Measurements from ENCODE around the gene SPOUT1.

SPOUT1 gene

DNA sequence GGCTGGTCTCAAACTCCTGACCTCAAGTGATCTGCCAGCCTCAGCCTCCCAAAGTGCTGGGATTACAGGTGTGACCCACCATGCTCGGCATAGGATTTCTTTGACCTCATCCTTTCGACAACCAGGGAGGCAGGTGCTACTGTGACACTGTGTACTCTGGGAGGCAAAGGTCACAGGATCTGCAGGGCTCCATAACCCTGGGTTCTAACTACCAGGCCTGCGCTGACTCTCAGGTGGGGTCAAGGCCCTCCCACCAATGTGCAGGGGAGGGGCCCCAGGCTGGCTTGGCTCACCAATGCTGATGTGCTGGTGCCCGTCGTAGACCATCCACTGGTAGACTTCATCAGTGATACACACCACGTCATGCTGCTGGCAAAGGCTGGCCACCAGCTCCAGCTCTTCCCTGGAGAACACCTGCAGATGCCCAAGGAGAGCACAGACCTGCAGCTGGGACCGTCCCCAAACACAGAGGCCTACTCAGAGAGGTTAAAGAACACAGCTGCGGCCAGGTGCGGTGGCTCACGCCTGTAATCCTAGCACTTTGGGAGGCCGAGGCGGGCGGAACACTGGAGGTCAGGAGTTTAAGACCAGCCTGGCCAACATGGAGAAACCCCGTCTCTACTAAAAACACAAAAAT, 7.0 kb upstream of the SPOUT1 start:
- no peak for DNase-seq (ENCODE audit: low spot score)

DNA sequence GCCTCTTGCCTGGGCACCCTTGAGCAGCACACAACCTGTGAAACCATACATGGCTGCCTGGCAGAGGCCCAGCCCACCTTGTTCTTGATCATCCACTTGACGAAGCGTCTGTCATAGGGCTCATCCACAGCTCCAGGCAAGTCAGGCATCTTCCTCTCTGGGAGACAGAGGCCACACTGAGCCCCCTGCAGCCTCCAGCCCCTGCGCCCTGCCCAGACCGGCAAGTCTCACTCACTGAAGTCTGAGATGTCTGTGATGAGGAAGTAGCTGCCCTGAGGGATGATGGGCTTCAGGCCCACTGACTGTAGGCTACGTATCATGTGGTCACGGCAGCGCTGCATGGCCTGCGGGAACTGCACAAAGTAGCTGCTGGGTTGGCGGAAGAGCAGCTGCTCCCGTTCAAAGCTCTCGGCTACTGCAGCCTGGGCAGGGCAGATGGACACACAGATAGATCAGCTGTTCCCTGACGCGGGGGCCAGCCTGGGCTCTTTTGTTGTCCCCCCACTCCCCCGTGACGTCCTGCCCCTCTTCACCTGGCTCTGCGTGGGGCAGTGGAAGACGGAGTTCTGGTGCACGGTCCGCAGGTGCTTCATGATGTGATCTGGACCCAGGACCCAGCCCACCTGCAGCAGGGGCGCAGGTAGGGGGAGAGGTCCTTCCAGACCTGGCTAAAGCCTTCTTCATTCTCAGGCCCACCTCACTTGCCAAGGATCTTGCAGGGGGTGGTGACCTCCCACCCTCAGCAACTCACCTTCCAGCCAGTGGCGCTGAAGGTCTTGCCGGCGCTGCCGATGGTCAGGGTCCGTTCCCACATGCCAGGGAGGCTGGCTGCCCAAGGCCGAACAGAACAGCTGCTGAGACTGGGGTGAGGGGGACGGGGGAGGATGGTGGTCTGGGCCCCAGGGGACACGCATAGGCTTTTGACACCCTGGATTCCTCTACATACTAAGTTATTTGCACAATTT, 5.9 kb upstream of the SPOUT1 start:
- DNase-seq (ENCODE audit: low spot score), result no peak

DNA sequence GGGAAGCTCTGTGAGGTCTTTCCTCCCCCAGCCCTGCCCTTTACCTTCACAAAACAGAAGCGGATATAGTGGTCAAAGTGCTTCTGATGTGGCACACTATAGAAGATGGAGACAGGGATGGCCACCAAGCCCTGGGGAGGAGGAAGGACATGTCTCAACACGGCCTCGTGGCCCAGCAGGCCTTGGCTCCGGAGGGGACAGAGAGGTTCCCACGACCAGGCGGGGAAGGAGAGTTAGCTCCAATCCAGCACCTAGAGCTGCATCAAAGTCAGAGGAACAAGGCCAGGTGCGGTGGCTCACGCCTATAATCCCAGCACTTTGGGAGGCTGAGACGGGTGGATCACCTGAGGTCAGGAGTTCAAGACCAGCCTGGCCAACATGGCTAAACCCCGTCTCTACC, 4.1 kb upstream of the SPOUT1 start:
- no peak for DNase-seq (ENCODE audit: low spot score)

DNA sequence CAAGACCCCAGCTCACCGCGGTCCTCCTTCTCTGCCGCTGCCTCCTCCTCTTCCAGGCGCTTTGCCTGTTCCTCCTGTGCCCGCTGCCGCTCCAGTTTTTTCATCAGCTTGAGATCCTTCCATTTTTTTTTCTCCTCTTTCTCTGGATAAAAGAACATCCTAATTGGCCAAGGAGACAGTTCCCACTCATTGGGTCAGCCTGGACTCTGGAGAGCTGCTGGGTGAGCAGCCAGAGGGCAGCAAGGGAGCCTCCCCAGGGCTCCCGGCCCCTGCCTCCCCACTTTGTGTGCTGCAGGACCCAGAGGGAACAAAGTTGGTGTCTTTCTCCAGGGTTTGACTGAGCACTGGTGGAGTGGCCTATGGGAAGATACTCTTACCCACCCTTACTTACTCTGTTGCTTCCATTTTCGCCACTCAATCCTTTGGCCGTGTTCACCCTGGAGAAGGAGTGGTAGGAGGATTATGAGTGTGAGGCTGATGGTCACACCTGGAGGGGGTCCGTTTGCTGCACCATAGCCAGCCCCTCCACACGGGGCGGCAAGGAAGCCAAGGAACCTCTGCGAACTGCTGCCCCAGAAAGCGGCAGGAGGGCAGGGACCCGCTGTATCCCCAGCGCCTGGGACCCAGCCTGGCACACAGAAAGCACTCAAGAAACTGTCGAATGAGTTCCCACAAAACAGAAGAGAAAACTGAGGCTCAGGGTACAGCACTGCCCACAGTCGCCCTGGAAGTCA, 708 bp downstream of the SPOUT1 start:
- DNase-seq (ENCODE audit: low spot score), result peak; percentile 4

DNA sequence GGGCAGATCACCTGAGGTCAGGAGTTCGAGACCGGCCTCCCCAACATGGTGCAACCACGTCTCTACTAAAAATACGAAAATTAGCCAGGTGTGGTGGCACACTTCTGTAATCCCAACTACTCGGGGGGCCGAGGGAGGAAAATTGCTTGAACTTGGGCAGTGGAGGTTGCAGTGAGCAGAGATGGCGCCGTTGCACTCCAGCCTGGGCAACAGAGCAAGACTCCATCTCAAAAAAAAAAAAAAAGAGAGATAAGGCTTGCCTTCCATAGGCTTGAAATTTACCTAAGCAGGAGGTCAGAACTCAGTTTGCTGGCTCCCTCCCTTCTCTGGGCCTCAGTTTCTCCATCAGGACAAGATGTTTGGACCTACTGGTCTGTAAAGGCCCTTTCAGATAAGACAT, 1.3 kb downstream of the SPOUT1 start:
- DNase-seq (ENCODE audit: low spot score), result no peak

DNA sequence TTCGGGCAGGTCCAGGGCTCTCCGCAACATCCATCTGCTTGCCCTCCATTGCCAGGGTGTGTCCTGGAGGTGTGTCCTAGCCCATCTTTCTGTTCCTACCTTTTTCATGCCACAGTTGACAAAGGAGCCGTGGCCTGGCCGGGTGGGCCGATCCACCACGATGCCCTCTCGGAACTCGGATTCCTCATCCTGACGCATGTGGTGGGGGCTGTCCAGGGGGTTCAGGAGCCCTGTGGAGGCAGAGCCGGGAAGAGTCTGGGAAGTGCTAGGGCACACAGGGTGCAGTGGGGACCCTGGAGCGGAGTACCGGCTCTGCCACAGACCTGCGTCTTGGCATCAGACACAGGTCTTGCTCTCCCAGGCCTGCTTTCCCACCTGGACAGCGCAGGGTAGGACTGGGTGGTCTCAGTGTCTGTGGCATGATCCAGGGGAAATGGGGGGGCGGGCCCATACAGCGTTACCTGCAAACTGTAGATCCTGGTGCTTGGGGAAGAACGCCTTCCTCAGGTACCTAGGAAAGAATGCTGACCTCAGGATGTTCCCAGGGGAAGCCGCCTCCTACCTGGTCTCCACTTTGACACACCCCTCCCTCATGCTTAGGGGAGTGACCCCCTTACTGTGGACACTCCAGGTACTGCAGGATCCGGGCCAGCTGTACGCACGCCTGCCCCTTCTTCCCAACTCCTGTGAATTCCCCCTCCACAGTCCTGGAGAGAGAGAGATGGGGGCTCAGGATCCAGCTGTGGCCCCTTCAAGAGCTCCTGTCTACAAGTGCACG, 3.5 kb downstream of the SPOUT1 start:
- DNase-seq (ENCODE audit: low spot score), result no peak

DNA sequence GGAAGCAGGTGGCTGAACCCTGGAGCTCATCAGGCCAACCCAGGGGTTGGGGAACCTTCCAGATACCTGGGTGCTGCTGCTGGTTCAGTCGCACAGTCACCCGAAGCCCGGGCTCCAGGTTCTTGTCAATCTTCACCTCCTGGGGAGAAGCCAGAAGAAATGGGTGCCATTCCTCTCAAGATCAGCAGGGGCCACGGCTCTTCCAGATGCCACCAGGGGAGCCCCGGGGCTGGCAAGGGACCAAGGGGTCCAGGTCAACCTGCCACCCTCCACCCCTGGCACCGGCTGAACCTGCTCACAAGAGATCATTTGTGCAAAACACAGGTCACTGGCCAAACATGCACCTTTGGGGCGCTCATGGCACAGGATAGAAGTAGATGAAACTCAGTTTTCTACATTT, 4.7 kb downstream of the SPOUT1 start:
- DNase-seq (ENCODE audit: low spot score), result no peak

DNA sequence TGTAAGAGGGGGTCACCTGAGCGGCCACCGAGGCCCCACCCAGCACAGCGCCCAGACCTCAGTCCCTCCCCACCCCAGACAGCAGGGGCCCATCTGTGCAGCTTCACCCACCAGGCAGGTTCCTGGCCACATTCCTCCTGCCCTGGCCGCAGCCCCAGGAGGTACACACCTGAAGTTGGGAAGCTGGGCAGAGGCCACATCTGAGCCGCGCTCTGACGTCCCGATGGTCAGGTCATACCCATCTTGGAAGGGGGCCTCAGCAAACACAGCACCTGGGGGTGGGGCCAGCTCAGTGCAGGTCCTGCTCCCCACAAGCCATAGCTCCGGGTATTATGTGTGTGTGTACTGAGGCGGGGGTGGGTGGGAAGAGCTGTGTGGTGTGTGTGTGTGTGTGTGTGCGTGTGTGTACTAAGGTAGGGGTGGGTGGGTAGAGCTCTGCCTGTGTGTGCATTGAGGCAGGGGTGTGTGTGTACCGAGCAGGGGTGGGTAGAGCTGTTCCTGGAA, 5.6 kb downstream of the SPOUT1 start:
- DNase-seq (ENCODE audit: low spot score), result no peak

DNA sequence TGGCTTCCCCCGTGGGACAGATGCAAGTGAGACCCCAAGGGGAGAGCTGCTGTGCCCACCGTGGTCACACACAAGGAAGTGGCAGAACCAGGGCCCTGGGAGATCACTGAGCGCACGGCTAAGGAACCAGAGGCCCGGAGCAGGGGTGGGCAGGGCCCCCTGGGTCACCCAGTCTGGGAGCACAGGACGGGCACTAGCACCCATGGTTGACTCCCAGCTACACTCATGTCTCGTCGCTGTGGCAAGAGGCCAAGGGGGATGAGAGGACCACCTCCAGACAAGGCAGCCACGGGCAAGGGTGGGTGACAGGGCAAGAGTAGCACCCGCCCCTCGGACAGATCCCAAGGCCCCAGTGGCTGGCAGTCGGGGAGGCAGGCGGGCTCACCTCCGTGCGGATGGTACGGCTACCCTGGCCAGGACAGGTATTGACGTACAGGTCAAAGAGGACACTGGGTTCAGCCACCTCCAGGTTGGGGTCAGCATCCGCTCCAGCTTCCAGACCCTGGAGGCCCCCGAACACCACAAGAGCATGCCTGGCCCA, 6.2 kb downstream of the SPOUT1 start:
- DNase-seq (ENCODE audit: low spot score), result no peak

DNA sequence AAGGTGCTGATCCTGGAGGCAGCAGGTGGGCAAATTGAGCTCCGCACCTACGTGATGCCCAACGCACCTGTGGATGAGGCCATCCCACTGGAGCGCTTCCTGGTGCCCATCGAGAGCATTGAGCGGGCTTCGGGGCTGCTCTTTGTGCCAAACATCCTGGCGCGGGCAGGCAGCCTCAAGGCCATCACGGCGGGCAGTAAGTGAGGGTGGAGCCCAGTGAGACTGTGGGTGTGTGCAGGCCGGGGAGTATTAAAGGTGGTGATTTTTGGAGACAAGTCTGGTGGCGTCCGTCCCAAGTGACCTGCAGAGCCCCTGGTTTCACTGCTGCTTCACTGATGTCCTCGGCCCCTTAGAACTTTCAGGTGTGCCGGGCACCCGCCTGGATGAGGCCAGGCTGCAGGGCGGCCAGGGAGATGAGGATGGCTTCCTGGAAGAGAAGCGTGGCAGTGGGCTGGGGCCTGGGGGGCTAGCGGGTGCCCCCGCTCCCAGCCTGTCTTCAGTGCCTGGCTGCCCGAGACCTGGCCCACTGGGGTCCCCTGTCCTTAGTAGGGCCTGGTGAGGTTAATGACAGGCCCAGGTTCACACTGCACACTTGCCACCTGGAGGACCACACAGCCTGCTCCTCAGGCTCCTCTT, 7.1 kb downstream of the SPOUT1 start:
- DNase-seq (ENCODE audit: low spot score), result no peak

DNA sequence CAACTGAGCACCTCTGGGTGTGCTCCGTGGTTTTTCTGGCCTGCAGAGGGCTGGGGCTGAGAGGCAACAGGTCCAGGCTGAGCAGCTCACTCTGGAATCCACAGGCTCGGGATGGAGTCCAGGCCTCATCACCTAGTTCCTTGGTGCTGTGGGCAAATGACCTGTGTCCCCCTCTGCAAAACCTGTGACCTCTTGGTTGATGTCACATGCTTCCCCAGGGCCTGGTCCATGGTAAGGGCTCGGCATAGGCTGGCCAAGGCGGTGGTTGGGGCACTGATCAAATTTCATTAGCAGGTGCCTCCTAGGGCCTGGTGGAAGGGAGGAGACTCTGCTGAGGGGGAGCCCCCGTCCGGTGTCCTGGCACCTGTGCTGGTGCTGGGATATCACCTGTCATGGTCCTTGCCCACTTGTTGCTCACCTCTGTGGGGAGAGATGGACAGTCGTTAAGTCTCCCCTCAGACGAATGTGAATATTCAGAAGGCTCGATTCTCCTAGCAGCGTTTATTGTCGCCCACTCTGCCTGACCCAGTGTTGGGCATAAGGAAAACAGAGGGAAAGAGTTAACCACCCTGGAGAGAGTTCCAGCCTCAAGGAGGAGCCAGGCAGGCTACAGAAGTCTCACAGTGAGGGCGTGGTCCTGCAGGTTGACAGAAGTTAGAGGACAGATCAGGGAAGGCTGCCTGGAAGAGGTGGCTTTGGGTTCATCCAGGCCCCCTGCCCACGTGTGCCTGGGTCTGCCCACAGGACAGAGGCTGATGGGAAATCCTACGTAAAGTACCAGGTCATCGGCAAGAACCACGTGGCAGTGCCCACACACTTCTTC, 7.8 kb downstream of the SPOUT1 start:
- no peak for DNase-seq (ENCODE audit: low spot score)

DNA sequence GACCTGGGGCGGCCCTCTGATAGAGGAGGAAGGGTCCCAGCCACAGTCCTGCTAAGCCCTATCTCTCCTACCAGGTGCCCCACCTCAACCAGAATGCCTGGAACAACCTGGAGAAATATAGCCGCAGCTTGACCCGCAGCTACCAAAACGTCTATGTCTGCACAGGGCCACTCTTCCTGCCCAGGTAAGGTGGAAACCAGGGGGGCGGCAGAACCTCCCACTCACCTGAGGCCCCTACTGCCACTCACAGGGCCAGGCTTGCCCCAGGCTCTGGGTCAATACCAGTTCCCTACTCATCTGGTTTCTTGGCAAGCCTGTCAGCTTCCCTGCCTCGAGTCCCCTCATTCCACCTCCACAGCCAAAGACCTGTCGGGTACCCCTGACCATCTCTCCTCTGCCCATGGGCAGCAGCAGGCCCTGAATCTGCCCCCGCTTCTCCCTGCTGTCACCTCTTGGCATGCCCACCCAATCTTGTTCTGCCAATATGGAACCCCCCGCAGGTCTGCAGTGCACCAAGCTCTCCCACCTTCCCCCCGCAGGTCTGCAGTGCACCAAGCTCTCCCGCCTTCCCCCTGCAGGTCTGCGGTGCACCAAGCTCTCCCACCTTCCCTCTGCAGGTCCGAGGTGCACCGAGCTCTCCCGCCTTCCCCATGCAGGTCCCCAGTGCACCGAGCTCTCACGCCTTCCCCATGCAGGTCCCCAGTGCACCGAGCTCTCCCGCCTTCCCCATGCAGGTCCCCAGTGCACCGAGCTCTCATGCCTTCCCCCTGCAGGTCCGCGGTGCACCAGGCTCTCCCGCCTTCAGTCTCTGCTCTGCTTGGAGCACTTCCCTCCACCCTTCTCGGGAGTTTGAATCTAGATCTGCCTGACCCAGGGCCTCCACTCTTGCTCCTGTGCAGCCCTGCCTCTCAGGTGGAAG, 8.7 kb downstream of the SPOUT1 start:
- DNase-seq (ENCODE audit: low spot score), result no peak

DNA sequence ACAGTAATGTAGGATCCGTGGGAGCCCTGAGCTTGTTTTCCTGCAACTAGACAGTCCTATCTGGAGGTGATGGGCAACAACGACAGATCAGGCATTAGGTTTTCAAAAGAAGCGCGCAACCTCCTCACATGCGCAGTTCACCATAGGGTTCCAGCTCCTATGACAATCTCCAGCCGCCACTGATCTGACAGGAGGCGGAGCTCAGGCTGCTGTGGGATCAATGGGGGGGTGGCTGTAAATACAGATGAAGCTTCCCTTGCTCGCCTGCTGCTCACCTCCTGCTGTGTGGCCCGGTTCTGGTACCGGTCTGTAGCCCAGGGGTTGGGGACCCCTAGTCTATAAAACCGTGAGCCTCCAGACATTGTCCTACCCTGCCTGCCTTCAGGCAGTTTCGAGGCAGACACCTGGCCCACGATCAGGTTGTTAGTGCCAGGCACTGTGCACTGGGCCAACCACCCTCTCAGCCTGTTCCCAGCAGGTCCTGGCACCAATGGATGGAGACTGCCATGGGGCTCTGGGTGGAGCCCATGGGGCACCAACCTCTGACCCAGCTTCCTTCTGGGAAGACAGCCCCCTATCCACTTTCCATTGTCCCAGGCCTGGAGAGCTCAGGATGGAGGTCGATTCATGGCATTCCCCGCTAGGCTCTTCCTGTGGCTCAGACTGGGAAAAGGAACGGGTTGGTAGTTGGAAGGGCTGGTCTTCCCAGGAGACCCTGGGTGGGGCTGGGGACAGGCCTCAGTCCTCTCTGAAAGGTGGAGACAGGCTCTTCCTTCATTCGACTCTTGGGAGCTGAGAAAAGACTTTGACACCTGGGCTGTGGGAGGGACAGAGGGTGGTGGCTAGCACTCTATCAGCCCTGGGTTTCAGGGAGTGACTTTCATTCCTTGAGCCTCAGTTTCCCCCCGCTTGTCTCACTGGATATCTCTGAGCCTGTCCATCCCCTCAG, 9.6 kb downstream of the SPOUT1 start:
- no peak for DNase-seq (ENCODE audit: low spot score)

DNA sequence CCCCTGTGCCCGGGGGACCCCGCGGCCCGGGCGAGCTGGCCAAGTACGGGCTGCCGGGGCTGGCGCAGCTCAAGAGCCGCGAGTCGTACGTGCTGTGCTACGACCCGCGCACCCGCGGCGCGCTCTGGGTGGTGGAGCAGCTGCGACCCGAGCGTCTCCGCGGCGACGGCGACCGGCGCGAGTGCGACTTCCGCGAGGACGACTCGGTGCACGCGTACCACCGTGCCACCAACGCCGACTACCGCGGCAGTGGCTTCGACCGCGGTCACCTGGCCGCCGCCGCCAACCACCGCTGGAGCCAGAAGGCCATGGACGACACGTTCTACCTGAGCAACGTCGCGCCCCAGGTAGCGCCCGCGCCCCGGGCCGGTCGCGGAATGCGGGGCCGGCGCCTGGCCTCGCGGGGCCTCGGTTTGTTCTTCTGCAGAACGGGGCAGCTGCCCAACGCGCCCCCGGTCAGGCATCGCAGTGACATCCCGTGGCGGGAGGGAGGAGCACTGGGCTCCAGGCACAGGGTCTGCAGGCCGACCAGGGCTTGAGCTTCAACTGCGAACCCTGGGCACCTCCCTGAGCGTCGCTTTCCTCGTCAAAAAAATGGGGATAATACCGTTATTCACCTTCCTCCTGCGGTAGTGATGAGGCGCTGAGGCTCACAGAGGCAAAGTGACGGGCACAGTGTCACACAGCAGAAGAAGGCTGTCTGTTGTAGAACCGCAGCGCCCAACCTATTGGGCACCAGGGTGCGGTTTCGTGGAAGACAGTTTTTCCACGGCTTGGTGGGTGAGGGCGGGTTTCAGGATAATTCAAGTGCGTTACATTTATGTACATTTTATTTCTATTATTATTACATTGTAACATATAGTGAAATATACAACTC, 10.5 kb downstream of the SPOUT1 start:
- DNase-seq (ENCODE audit: low spot score), result peak; percentile 17

DNA sequence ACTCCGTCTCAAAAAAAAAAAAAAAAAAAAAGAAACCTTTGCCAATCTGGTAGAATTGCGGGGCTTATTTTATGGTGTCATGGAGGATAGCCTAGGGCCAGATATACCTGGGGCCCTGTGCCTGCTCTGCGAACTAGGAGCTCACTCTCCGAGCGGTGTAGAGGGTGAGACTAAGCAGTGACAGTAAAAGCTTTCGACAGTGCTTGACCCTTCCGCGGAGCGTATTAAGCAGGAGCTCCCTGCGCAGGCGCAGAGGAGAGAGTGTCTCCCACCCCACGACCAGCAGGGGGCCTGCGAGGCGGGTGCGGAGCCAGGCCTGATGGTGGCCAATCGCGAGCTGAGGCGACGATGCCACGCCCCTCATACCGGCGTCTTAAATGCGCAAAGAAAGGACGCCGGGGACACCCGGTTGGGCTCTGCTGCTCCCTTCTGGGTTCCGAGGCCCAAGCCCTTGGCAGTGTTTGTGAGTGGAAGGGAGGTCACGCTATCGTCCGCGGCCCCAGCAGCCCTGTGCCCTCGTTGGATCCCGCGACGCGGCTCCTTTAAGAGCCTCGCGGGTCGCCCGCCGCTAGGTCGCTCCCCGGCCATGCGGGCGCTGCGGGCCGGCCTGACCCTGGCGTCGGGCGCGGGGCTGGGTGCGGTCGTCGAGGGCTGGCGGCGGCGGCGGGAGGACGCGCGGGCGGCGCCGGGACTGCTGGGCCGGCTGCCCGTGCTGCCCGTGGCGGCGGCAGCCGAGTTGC, 11.3 kb downstream of the SPOUT1 start, which contains the start of gene ENDOG:
Gene ENDOG (plus strand): TSS at position 402 of the 740 bp plus-strand sequence. CDS start 185 bp downstream, at position 587.
- DNase-seq (ENCODE audit: low spot score), result peak; percentile 97

DNA sequence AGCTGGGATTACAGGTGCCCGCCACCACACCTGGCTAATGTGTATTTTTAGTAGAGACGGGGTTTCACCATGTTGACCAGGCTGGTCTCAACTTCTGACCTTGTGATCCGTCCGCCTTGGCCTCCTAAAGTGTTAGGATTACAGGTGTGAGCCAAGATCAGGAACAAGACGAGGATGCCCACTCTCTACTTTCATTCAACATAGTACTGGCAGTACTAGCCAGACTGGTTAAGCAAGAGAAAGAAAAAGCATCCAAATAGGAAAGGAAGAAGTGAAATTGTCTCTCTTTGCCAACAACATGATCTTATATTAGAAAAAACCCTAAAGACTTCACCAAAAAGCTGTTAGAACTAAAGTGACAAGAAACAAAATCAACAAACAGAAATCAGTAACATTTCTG, 18.7 kb downstream of the SPOUT1 start:
- no peak for DNase-seq (ENCODE audit: low spot score)
